Small intestine (tissue), 7 donors: ENCODE results near the gene KRT85. TPM values are rescaled to one million over a fixed set of nuclear protein-coding genes. Genes with fewer than 3 reads are reported as not detected.

Source experiments
- DNase-seq, 2 donors: peaks; one replicate each; pipeline versions ENCODE4 v3.0.0 to v3.0.0-alpha.2; 2013
- FAIRE-seq: peaks from 2 replicates; lab custom pipeline; 2012; peaks lifted over from hg19 to GRCh38; lab: Jason Lieb, UNC
- H3K27ac ChIP-seq, 3 donors: one replicate each; pipeline ENCODE4 v1.5.1; 2013; ENCODE audit warnings: low read length in 2 of 3, mild to moderate bottlenecking in 2 of 3, control low read depth in 1 of 3, inconsistent platforms in 1 of 3, low read depth in 1 of 3, moderate library complexity in 1 of 3
- H3K27me3 ChIP-seq, 3 donors: one replicate each; pipeline ENCODE4 v1.6.1; 2013; ENCODE audit warnings: low read length in 3 of 3, inconsistent platforms in 1 of 3; ENCODE audit not compliant: control insufficient read depth in 3 of 3, insufficient read depth in 3 of 3
- H3K36me3 ChIP-seq, 3 donors: one replicate each; pipeline ENCODE4 v1.6.1; 2013; ENCODE audit warnings: low read length in 3 of 3, inconsistent platforms in 1 of 3, low read depth in 1 of 3, mild to moderate bottlenecking in 1 of 3, moderate library complexity in 1 of 3; ENCODE audit not compliant: control insufficient read depth in 3 of 3, insufficient read depth in 2 of 3
- H3K4me1 ChIP-seq, 3 donors: one replicate each; pipeline ENCODE4 v1.6.1; 2013; ENCODE audit warnings: low read length in 2 of 3, inconsistent platforms in 1 of 3, low read depth in 1 of 3, mild to moderate bottlenecking in 1 of 3, moderate library complexity in 1 of 3; ENCODE audit not compliant: control insufficient read depth in 3 of 3, insufficient read depth in 2 of 3
- H3K4me3 ChIP-seq, 3 donors: one replicate each; pipeline ENCODE4 v1.5.1; 2013; ENCODE audit warnings: low read length in 3 of 3, control low read depth in 1 of 3, inconsistent platforms in 1 of 3, low read depth in 1 of 3, mild to moderate bottlenecking in 1 of 3, moderate library complexity in 1 of 3
- H3K9me3 ChIP-seq, 2 donors: one replicate each; pipeline ENCODE4 v1.6.1; 2013; ENCODE audit warnings: low read depth in 1 of 2, low read length in 1 of 2; ENCODE audit not compliant: control insufficient read depth in 2 of 2, insufficient read depth in 1 of 2
- WGBS, 3 donors: extraction: QIAGEN DNeasy Blood & Tissue Kit; methylation state at CpG; one replicate each; pipeline ENCODE4 v1.1.7; 2013; 5-methylcytosine and 5-hydroxymethylcytosine counted together
- polyA plus RNA-seq, 4 donors: library from polyadenylated mRNA; stranded (reverse) in 3 of 4; unstranded in 1 of 4; fragments of 200-250 nt in 3 of 4; fragments of 120-200 nt in 1 of 4; gene quantifications; one replicate each; pipeline versions ENCODE4 v1.2.1 to v1.2.3, GENCODE V29; 2013
- donor health status: healthy with polysubstance abuse.
- donor health status: control.
- donor health status: control.
- donor health status: Bipolar disorder and iron deficiency.
- donor health status: healthy.

The KRT85 gene
- polyA plus RNA-seq, 4 donors = 0.03 TPM; not detected in 3

- WGBS, 3 donors = 46 to 78% (median 51%) methylated on average over 12 to 13 of the region's 13 CpGs
- DNase-seq (no peak), FAIRE-seq (no peak)
Observed at GRCh38 chr12:52360663-52361271, 6.5 kb downstream of the KRT85 start.

GRCh38 chr12:52360106-52360662 is 7.1 kb downstream of the KRT85 start:
- Histone ChIP-seq H3K9me3 (no peaks in the 10 kb centered on the region), H3K36me3 (no peaks in the 10 kb centered on the region), H3K27ac (no peak overlapping the region), H3K4me1 (no peaks in the 10 kb centered on the region), H3K4me3 (no peak overlapping the region), H3K27me3 (no peaks in the 10 kb centered on the region)
- DNase-seq (no peak), FAIRE-seq (no peak)
- WGBS, 3 donors = 83 to 92% (median 87%) methylated on average over 7 of the region's 7 CpGs

More at GRCh38 chr12:52360663-52361271, 6.5 kb downstream of the KRT85 start:
- H3K4me1 ChIP-seq = no peaks in the 10 kb centered on the region
- H3K27ac ChIP-seq = no peak overlapping the region
- no peak overlapping the region for H3K4me3 ChIP-seq
- H3K27me3 ChIP-seq = no peaks in the 10 kb centered on the region
- H3K36me3 ChIP-seq = no peaks in the 10 kb centered on the region
- no peaks in the 10 kb centered on the region for H3K9me3 ChIP-seq

DNA sequence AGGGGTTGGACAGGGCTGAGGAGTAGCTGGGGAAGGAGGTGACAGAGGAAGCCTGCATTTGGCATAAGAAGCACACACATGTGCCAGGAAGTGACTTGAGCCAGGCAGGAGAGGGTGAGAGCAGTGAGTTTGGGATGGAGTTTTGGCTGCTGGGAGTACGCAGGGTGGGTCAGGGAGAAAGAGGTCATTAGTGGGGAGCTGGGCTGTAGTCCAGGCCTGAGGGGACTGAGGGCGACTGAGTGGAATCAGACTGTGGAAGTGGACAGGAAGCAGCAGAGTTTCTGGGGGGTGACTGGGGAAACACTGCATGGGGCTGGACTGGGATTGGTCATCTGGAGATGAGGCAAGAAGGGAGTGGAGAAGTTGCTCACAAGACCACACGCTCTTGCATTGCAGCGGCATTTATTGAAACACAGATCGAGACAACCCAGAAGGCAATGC is 7.6 kb downstream of the KRT85 start:
- Histone ChIP-seq H3K4me3 (no peak overlapping the region), H3K27me3 (peaks cover 0 to 3% (median 0%) of the 10 kb centered on the region in 3 donors), H3K27ac (no peak overlapping the region), H3K36me3 (no peaks in the 10 kb centered on the region), H3K9me3 (no peaks in the 10 kb centered on the region), H3K4me1 (no peaks in the 10 kb centered on the region)
- WGBS, 3 donors = 78 to 85% (median 82%) methylated on average over 5 of the region's 5 CpGs
- no peak for FAIRE-seq
- DNase-seq = no peak

GRCh38 chr12:52358575-52359350 is 8.5 kb downstream of the KRT85 start:
- DNase-seq = no peak
- WGBS, 3 donors = 68 to 74% (median 71%) methylated on average over 5 of the region's 5 CpGs

DNA sequence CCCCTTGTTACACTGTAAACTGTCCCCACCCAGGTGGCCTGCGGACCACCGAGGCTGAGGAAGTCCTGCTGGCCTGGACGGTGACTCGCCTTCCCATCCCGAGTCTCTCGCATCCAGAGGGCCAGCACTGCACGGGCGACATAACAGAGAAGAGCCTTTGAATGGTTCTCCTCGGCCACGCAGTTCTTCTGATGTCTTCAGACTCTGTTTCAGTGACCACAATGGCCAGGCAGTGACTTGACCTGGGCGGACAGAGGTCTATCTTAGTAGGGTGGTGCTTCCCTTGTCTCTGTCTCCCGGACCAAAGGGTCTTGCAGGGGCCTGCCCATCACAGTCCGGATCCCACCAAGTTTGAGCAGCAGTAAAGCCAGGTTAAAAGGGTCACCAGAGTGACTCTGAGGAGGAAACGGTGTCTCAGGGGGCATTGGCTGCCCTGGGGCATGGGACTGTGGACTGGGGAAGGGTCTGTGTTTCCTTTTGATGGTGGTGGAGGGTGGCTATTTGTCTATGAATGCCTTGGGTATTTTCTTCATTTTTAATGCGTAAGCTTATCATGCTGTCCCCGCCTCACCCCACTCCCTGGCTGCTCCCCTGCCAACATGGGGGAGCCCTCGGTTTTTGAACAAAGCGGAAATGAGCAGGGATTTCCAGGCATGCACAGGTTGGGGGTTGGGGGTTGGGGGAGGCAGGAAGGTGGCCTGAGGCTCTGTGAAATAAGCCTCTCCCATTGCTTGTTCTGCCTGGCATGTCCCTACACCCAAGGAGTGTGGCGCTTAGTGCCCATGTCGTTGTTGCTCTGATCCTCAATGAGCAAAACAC is 10.3 kb downstream of the KRT85 start:
- Histone ChIP-seq H3K36me3 (no peaks in the 10 kb centered on the region), H3K27ac (no peak overlapping the region), H3K4me1 (no peaks in the 10 kb centered on the region), H3K9me3 (no peaks in the 10 kb centered on the region), H3K27me3 (peaks cover 0 to 9% (median 5%) of the 10 kb centered on the region in 3 donors), H3K4me3 (no peak overlapping the region)
- DNase-seq = no peak
- 85 to 91% (median 89%) methylated on average over 15 to 20 of the region's 20 CpGs for WGBS, 3 donors
- FAIRE-seq = no peak

More at GRCh38 chr12:52358575-52359350, 8.5 kb downstream of the KRT85 start:
- H3K36me3 ChIP-seq = no peaks in the 10 kb centered on the region
- no peaks in the 10 kb centered on the region for H3K9me3 ChIP-seq
- no peak overlapping the region for H3K4me3 ChIP-seq
- H3K4me1 ChIP-seq = no peaks in the 10 kb centered on the region
- FAIRE-seq = no peak
- no peak overlapping the region for H3K27ac ChIP-seq
- H3K27me3 ChIP-seq = peaks cover 0 to 5% (median under 1%) of the 10 kb centered on the region in 3 donors

DNA sequence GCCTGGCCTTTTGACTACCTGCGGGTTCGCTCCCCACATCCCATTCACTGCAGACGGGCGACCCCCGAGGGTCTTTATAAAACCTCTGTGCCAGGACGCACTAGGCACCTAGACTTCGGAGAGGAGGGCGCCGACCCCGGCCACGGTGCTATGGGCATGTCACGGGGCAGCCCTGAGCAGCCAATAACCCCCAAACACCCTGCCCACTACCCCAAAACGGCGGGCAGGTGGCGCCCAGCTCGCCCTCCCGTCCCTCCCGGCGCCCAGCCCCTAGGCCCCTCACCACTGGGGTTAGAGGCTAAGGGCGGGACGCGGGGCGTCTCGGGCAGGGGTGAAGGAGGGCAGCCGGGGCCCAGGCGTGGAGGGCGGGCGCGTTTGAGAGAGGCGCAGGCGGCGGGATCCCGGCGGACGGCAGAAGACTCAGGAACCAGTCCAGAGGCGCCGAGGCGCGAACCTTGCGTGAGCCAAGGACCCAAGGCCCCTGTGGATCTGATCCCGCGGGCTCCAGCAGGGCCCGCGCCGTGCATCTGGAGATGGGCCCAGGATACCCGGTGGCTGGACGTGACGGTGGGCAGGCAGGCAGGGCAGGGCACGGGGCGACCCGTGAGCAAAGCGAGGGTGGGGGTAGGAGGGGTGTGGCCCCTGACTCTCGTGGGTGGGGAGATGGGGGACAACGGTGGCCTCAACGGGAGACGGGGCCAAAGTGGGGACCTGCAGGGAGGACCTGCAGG is 11.1 kb downstream of the KRT85 start:
- H3K27me3 ChIP-seq = peaks cover 0 to 9% (median 5%) of the 10 kb centered on the region in 3 donors
- 92 to 94% (median 93%) methylated on average over 50 to 56 of the region's 56 CpGs for WGBS, 3 donors
- FAIRE-seq (no peak), DNase-seq (no peak)
- no peaks in the 10 kb centered on the region for H3K9me3 ChIP-seq
- H3K4me1 ChIP-seq = no peaks in the 10 kb centered on the region
- no peak overlapping the region for H3K4me3 ChIP-seq
- H3K27ac ChIP-seq = no peak overlapping the region
- no peaks in the 10 kb centered on the region for H3K36me3 ChIP-seq

- peaks cover 0 to 12% (median 5%) of the 10 kb centered on the region in 3 donors for H3K27me3 ChIP-seq
- no peaks in the 10 kb centered on the region for H3K36me3 ChIP-seq
- 78 to 91% (median 86%) methylated on average over 8 of the region's 8 CpGs for WGBS, 3 donors
- FAIRE-seq (no peak), DNase-seq (no peak)
- no peak overlapping the region for H3K4me3 ChIP-seq
- no peak overlapping the region for H3K27ac ChIP-seq
- no peaks in the 10 kb centered on the region for H3K9me3 ChIP-seq
- H3K4me1 ChIP-seq = no peaks in the 10 kb centered on the region
Observed at GRCh38 chr12:52355176-52355575, 12.1 kb downstream of the KRT85 start.
